Stimulated activated CD4-positive, alpha-beta T cell treated with anti-CD3 and anti-CD28 coated beads, TNF-alpha, amount 100 ng/mL, for 24 hours (primary cell): ENCODE measurements around the gene FAM156A.
A peak's percentile ranks its signal among the peaks of the same experiment; 100 is the strongest.
"Not testable (repeated sequence)": the region's sequence is repeated elsewhere in the genome, so short reads cannot be mapped to it uniquely, and the experiment has no call there.

Experiments
- DNase-seq, 3 experiments: peaks; one replicate each; pipeline ENCODE4 v3.0.0-alpha.2; 2020; ENCODE audit warnings: low read depth in 3 of 3

The FAM156A gene

DNA sequence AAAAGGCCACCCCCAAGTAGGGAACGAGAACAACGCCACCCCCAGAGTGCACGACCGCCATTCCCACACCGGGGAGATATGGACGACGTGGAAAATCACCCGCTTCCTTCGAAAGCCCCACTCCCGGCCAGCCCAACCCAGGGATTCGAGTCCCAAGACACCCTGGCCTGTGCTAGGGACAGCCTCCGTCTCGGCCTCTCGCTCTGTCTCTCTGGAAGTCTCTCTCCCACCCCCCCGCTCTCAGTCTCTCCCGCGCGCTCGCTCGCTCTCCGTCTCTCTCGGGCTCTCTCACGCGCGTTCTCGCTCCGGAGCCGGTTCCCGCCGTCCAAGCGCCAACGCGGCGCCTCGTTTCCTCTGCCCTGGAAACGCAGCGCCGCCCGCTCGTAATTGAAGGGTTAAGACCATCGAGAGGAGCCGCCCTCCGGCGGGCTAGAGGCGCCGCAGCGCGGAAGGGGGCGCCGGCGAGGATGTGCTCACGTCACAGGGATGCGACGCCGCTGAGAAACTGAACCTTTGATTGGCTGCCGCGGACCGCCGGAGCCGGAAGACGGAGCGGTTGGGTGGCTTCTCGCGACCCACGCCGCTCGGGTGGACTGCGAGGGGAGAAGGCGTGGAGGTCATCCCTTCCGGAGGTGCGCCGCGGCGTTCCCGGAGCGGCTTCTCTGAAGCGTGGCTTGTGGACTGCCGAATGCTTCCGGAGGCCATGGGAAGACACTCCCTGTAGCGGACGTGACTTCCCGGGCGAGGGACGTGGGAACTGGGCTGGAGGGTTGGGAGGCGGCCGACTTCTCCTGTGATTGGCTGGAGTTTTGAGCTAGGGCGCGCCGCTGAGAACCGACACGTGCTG is at the start of gene FAM156A:
Gene FAM156A, minus strand, starts transcription at position 406 of the 847 bp plus-strand sequence. CDS start 9,930 bp downstream, outside the sequence.
- DNase-seq: not testable (repeated sequence)

DNA sequence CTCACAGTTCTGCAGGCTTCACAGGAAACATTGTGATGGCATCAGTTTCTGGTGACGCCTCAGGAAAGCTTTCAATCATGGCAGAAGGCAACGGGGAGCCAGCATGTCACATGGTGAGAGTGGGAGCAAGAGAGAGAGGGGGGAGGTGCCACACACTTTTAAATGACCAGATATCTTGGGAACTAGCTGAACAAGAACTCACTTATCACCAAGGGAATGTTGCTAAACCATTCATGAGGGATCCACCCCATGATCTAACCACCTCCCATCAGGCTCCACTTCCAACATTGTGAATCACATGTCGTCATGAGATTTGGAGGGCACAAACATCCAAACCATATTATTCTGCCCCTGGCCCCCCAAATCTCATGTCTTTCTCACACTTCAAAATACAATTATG is 47.0 kb upstream of the FAM156A start:
- DNase-seq: no peak

DNA sequence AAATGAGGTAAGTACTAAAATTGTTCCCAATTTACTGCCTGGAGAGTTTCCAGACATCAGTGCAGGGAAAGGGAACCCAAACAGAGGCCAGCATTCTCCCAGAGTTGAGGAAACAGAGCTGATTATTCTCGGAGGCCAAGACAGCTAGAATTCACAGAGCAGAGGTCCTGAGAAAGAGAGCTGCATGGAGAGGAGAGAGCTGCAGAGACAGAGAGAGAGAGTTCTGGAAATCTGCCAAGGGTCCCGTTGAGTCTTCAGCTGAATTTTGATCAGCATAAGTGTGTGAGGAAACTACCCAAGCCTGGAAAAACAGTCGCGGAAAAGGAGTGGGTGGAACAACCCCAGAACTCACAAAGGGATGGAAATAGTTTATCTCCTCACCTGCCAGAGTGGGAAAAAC is 46.5 kb upstream of the FAM156A start:
- DNase-seq: no peak

GRCh38 chrX:53004038-53004437 is 45.7 kb upstream of the FAM156A start:
- no peak for DNase-seq

GRCh38 chrX:53003111-53003510 is 44.8 kb upstream of the FAM156A start:
- DNase-seq: no peak

DNA sequence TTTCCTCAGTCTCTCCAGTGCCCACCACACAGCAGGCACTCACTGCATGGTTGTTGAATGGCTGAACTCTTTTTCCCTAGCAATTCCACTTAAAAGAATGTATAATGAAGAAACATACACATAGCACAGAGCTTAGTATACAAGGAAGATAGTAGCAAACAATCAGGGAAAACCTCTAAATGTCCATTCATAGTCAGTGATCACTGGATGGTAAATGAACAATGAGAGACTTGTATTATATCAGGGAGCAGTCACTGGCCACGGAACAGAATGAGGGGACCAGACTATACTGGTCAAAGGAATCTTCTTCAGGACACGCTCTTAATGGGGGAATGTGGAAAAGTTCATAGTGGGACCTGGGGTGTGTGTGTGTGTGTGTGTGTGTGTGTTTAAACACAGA is 43.6 kb upstream of the FAM156A start:
- no peak for DNase-seq

DNA sequence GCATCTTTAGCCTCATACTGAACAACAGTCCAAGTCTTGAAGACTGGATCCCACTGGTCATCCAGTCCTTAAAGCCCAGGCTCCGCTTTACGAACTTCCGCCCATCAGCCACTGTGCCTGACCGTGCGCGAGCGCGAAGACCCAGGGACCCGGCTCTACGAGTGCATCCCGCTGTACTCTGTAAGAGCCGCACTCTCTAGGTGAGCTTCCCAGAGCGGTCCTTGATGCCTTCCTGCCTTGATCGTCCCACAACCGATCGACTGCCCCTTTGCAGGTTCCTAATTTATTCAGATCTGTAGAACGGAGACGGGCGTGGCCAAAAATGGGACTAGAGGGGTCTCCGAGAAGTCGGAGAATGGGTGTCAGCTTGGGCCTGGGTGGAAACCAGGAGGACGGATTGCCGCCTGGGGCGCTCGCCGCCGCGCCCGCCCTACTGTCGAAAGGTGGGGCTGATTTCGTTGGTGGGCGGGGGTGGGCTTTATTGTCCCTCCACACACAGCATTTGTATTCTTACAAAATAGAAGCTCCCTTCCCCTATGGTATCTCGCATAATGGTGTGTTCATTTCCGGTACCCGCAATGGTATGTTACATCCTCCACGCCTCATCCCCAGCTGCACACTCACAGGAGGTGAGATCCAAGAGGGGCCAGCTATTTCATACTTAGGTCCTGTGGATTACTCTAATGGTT is 42.3 kb upstream of the FAM156A start:
- no peak for DNase-seq

DNA sequence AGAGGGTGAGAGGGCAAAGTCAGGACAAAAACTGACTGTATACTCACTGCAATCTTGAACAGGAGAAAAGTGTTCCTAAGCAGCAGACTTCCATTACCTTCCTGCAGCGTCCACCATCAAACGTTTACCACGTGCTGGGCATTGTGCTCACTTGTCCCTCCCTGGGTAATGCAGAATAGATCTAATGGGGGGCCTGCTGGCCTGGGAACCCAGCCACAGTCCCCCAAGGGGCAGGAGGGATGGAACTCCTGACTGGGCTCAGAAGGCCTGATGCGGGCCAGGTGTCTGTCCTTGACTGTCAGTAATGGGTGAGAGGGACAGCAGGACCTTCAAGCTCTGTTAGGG is 37.6 kb upstream of the FAM156A start:
- DNase-seq: no peak

GRCh38 chrX:52995135-52995986 is 37.0 kb upstream of the FAM156A start:
- DNase-seq: peak; percentile 79 to 90 (median 88)

DNA sequence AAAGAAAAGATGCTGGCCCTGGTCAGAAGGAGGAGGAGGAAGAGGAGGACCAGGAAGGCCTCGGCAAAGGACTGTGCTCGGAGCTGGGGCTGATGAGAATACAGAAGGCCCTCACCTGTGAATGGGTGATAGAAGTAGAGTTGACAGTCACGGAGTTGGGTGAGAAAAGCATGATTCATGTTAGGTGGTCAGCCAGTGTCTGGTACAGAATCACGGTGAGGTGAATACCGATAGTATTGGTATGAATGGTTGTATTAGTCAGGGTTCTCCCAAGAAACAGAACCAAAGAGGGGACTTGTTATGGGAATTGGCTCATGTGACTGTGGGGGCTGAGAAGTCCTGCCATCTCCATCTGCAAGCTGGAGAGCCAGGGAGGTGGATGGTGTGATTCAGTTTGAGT is 32.5 kb upstream of the FAM156A start:
- DNase-seq: no peak

GRCh38 chrX:52990011-52990631 is 31.8 kb upstream of the FAM156A start:
- peak in 2 of 3 experiments; percentile 34 to 52 for DNase-seq

DNA sequence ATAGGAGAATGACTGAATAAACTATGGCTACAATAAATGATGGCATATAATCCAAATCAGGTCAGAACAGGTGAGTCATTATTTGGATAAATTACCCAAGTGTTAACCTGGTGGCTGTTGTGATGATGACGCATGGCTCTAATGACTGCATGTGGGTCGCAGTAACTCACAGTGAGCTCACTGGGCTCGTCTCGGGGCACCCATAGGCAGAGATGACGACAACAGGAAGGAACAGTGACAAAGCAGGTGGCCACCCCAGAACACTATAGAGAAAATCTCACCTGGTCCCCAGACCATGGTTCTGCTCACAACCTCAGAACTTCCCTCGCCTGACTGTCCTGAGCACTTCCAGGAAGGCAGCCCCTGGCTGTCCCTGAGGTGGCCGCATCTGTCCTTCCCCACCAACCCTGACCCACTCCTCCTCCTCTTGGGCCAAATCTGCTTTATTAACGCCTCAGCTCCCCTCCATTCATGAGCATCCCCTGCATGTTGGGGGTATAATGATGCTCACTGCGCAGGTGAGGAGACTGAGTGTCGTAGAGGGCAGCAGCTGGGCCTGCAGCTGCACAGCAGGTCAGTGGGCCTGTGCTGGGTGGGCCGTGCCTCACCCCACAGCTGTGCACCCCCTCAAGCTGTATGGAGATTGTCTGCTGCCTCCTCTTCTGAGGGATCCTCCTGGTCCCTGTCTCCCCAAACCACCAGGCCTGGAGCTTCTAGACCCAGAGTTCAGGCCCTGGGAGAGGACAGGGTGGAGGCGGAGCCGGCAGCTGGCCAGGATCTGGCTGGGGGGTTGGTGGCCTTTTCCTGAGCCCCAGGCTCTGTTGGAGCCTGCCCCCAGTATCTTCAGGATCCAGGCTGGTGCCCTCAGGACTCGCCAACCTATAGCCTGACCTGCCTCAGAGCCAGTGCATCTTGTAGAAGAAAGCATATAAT is 30.9 kb upstream of the FAM156A start:
- DNase-seq: no peak

DNA sequence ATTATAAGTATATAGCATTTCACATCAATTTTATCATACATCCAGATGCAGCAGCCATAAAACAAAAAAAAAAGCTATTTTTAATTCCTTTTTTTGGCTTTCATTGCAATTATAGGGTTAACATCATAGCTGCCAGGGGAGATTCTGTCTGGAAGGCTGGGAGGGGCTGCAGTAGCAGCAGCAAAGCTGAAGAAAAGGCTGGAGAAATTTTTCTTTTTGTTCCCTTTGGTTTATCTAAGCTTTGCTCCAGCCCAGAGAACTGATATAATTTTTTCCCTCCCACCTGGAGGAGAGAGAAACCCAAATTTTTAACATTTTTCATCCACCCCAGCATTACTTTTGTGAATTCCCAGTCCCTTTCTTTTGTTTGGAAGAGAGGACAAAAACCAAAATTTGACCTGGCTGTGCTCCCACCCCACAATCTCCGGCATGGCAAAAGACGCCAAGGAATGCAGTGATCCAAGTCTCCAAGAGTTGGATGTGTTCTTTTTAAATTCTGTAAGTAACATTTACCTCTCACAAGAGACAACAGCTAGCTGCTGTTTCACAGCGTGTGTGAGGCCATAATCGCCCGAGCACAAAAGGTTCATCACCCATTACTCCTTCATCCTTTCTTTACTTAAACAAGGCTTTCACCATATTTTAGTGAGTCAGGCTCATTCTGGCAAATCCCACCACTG is 25.1 kb upstream of the FAM156A start:
- no peak for DNase-seq

GRCh38 chrX:52979993-52980392 is 21.7 kb upstream of the FAM156A start:
- no peak for DNase-seq

DNA sequence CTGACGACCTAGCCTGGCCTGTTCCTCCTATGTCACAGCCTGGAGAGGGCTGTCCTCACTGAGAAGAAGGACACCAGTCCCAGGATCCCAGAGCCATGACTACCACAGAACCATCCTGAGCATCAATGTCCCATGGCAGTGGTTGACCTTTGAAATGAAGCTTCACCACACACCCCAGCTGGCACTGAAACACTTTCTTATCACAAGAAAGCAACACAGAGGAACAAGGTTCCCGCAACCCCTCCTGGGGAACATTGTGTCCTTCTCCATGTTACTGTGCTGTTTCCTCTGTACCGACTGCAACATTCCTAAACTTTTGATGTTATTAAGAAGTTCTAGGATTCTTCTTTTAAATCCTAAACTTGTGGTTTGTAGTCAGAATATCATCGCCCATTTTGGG is 21.2 kb upstream of the FAM156A start:
- DNase-seq: no peak

DNA sequence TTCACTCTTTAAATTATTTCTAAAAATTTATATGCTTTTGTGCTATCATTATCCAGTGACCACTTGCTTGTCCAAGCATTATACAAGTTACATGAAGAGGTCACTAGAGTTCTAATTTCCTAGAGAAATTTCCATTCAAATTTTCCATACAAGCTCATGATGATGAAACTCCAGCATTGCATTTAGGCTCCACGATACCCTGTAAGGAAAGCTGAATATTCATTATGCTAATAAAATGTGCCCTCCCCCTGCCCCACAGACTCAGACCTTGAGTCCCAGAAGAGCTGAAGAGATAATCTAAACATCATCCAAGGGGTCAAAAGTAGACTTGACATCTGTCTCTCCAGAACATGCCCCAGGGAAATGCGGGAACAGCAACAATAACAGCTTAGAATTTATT is 19.6 kb upstream of the FAM156A start:
- DNase-seq: no peak

DNA sequence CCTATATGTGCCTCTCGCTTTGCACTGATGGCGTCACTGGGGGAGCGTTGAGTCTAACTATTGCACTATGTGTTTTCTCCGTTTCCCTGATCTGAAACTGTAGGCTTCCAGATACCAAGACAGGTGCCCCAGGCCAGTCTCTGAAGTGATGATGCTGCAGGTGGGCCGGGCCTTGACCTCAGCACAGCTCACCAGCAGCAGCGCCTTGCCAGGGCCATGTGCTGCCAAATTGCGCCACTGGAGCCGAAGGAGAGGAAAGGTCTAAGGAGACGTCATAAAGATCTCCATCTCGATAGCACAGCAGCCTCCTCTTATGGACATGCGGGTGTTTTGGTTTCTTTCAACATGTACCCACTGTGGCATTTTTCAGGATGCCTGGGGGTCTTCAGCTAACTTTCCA is 17.3 kb upstream of the FAM156A start:
- not testable (repeated sequence) for DNase-seq

GRCh38 chrX:52974336-52974992 is 16.1 kb upstream of the FAM156A start:
- not testable (repeated sequence) for DNase-seq

GRCh38 chrX:52967922-52968321 is 9.6 kb upstream of the FAM156A start:
- not testable (repeated sequence) for DNase-seq
